ENCODE measurements around the gene MAPKBP1.

Gene MAPKBP1

DNA sequence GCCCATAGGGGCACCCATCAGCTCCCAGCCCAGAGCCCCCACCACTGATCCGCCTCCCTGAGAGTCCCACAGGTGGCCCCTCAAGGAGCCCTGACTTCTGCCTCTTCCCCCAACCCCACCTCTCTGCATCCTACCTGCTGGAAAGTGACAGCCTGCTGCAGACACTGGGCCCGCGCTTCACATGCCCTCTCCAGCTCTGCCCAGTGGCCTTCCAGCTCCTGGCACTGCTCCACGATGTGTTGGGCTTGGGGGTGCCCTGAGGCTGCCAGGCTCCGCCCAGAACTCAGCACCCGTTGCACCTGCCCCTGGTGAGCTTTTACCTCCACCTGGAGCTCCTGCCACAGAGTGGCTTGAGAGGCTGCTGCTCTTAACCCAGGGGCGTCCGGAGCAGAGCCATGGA lies 99.4 kb downstream of the MAPKBP1 start:
- peak; percentile 72 for DNase-seq

- DNase-seq = no peak
Observed at GRCh38 chr15:41874736-41875135, 100.5 kb downstream of the MAPKBP1 start.

DNA sequence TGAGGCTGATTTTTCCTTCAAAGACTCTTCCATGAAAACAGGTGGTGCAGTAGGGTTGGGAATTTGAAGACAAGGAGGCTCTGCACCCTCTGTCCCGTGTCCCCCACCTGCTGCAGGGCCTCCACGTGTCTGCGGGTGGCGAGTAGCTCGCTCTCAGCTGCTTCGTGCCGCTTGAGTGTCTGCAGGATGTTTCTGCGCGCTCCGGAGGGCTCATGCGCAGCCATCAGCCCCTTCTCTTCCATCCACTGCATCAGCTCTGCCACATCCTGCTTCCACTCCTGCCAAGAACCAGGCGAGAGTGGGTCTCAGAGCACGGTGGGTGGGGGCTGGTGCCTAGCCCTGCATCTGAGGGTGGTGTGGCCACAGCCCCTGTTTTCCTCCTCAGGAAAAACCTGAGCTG lies 101.7 kb downstream of the MAPKBP1 start:
- DNase-seq = no peak

DNA sequence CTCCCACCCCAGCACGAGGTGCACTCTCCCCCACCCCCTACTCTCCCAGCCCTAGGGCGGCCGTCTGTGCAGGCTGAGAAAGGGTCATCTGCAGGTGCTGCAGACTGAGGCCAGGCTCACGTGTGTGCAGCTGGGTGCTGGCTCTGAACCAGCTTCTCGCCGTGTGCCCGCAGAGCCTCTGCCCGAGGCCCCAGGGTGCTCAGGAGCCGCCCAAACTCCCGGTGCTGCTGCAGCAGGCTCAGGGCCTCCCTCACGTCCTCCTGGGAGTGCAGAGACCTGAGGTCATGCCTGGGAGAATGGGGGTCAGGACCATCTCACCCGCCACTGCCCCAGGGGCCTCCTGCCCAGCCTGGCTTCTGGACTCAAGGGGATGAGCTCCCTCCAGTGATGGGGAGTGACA lies 102.4 kb downstream of the MAPKBP1 start:
- DNase-seq = no peak
